ENCODE measurements around the gene ERI3. TPM values are rescaled to one million over a fixed set of nuclear protein-coding genes. Genes with fewer than 3 reads are reported as not detected.

ERI3 gene
- total RNA-seq, 2 donors from 2014 or later, result 38.0 to 40.4 TPM

- H3K9me3 ChIP-seq, result no peaks in the 10 kb centered on the region
- H3K4me3 ChIP-seq, result no peak overlapping the region
- H3K36me3 ChIP-seq, result peaks cover 13% of the 10 kb centered on the region
- peaks cover 0 to 21% of the 10 kb centered on the region in 2 donors for H3K4me1 ChIP-seq
- no peak for TF ChIP-seq CTCF (IDR thresholded peaks at IDR 0.05)
- H3K27me3 ChIP-seq, result no peaks in the 10 kb centered on the region
- peak overlapping the region in 1 of 2 donors; percentile 8 for H3K27ac ChIP-seq
- DNase-seq (ENCODE audit: low spot score), result no peak
Measured at GRCh38 chr1:44328671-44329416, 26.2 kb downstream of the ERI3 start.

DNA sequence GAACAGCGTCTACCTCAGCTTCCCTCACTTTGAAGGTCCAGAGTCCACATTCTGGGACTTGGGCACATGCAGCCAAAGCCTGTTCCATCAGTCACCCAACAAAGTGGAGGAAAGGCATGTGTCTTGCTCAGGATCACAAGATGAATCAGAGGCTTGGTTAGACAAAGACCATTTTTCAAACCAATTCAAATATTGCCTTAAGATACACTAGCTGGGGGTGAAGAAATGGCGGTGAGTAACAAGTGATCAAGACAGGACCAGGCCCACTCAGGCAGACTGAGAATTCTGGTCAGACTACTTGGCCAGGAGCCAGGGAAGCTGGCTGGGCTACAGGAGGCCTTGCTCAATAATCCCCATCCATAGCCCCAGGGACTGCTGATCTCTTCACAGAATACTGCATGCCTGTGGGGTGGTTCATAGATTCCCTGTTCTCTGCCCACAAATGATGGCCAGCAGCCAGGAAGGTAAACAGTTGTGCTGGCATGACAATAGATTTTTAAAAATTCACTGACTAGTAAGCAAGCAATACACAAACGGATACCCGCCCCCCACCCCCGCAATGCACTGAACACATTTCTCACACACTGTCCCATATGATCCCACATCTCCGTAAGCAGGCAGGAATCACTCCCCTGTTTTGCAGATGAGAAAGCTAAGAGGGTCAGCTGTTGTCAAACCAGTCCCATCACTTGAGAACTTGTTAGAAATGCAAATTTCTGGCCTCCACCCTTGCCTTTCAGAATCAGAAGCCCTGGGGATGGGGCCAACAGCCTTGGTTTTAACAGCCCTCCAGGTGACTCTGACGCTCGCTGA, 27.2 kb downstream of the ERI3 start:
- peaks cover 0 to 21% of the 10 kb centered on the region in 2 donors for H3K4me1 ChIP-seq
- no peak for TF ChIP-seq CTCF (IDR thresholded peaks at IDR 0.05)
- peak overlapping the region in 1 of 2 donors; percentile 27 for H3K27ac ChIP-seq
- no peaks in the 10 kb centered on the region for H3K9me3 ChIP-seq
- DNase-seq (ENCODE audit: low spot score), result peak; percentile 95
- H3K27me3 ChIP-seq, result no peaks in the 10 kb centered on the region
- peaks cover 3% of the 10 kb centered on the region for H3K36me3 ChIP-seq
- no peak overlapping the region for H3K4me3 ChIP-seq

- no peak for TF ChIP-seq CTCF (IDR thresholded peaks at IDR 0.05)
- Histone ChIP-seq H3K36me3 (no peaks in the 10 kb centered on the region), H3K4me1 (peaks cover 0 to 21% of the 10 kb centered on the region in 2 donors), H3K27ac (peak overlapping the region in 1 of 2 donors; percentile 27), H3K4me3 (no peak overlapping the region), H3K27me3 (no peaks in the 10 kb centered on the region), H3K9me3 (no peaks in the 10 kb centered on the region)
- no peak for DNase-seq (ENCODE audit: low spot score)
Measured at GRCh38 chr1:44326821-44327465, 28.1 kb downstream of the ERI3 start.

DNA sequence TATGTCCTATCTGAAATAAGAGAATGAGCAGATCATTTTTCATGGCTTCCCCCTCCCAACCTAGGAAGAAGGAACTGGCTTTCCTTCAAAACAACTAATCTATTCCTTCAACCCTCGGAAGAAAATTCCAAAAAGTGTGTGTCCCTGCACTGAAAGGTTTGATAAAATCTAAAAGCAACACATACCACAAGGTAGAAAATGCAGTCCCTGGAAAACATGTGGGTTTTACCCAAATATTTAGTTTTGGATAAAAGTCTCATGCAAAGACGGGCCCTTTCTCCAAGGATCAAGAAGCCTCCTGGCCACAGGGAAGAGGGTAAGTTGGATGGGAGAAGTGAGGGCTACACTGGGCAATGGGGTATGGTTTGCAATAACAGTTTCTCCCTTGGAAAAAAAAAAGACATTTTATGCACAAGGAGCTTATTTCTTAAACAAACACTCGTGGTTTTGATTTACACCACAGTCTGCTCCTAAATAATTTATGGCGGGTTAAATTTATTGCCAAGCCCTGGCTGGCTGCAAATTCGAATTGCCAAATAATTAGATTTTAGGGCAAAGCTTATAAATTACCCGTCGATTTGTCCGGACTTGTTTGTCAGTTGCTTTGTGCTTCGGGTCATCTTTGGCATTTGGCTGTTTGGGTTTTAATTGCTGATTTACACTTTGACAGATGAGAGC, 28.9 kb downstream of the ERI3 start:
- Histone ChIP-seq H3K27me3 (no peaks in the 10 kb centered on the region), H3K36me3 (no peaks in the 10 kb centered on the region), H3K27ac (no peak overlapping the region), H3K9me3 (no peaks in the 10 kb centered on the region), H3K4me3 (no peak overlapping the region), H3K4me1 (peaks cover 0 to 21% of the 10 kb centered on the region in 2 donors)
- no peak for TF ChIP-seq CTCF (IDR thresholded peaks at IDR 0.05)
- DNase-seq (ENCODE audit: low spot score), result no peak

GRCh38 chr1:44323947-44324346, 31.1 kb downstream of the ERI3 start:
- Histone ChIP-seq H3K27ac (no peak overlapping the region), H3K36me3 (no peaks in the 10 kb centered on the region), H3K4me3 (no peak overlapping the region), H3K27me3 (no peaks in the 10 kb centered on the region), H3K4me1 (peaks cover 0 to 19% of the 10 kb centered on the region in 2 donors), H3K9me3 (no peaks in the 10 kb centered on the region)
- no peak for TF ChIP-seq CTCF (IDR thresholded peaks at IDR 0.05)
- no peak for DNase-seq (ENCODE audit: low spot score)

Data from right atrium auricular region (tissue), 2 donors.